Measurements from ENCODE around the gene MAPK8IP3.

GRCh38 chr16:1708083-1708767 is 2.2 kb downstream of the MAPK8IP3 start:
- TF ChIP-seq CTCF (optimal IDR thresholded peaks at IDR 0.05 in 1 of 3, IDR thresholded peaks at IDR 0.05 in 1 of 3, conservative IDR thresholded peaks at IDR 0.05 in 1 of 3; ENCODE audit: extremely low read depth in 1 of 3, insufficient read depth in 2 of 3, low read length in 3 of 3): no peak
- no peak for TF ChIP-seq EZH2 (IDR thresholded peaks at IDR 0.05; ENCODE audit: low read length)

All from keratinocyte (primary cell).